ES-I3 (cell line): Measurements from ENCODE around the gene ACP2.
A peak's percentile ranks its signal among the peaks of the same experiment; 100 is the strongest.

ENCODE experiments used
- H3K36me3 ChIP-seq: 2 replicates; pipeline ENCODE4 v1.6.1; 2013; ENCODE audit warnings: mild to moderate bottlenecking, low read length, control low read depth, moderate library complexity; ENCODE audit not compliant: insufficient read depth
- H3K4me1 ChIP-seq: 2 replicates; pipeline ENCODE4 v1.6.1; 2013; ENCODE audit warnings: mild to moderate bottlenecking, control low read depth, low read length; ENCODE audit not compliant: insufficient read depth
- H3K9ac ChIP-seq: 2 replicates; pipeline ENCODE4 v1.6.1; 2013; ENCODE audit warnings: low read depth, mild to moderate bottlenecking, low read length, moderate library complexity
- H3K9me3 ChIP-seq: 2 replicates; pipeline ENCODE4 v1.6.1; 2013; ENCODE audit warnings: mild to moderate bottlenecking, low read length, moderate library complexity; ENCODE audit not compliant: control insufficient read depth, insufficient read depth

ACP2 gene

DNA sequence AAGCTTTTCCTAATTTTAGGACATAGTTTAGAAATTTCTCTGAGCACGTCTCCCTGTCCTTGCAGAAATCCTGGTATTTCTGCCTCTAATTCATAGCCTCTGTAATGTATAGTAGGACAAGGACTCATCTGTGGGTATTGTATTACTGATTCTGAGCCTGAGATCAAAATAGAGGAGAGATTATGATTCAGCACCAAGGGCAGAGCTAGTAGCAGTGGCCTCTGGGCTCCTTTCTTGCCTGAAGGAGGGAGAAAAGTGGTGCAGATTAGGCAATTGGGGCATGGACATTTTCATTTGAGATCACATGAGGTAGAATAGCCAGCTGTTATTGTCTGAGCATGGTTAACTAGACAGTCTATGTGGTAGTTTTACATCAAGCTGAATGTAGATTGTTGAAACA is 24.1 kb upstream of the ACP2 start:
- Histone ChIP-seq H3K9ac (no peak overlapping the region), H3K9me3 (no peaks in the 10 kb centered on the region), H3K4me1 (peaks cover 18% of the 10 kb centered on the region), H3K36me3 (peaks cover 6% of the 10 kb centered on the region; the same call in 1 of the 2 replicates)

DNA sequence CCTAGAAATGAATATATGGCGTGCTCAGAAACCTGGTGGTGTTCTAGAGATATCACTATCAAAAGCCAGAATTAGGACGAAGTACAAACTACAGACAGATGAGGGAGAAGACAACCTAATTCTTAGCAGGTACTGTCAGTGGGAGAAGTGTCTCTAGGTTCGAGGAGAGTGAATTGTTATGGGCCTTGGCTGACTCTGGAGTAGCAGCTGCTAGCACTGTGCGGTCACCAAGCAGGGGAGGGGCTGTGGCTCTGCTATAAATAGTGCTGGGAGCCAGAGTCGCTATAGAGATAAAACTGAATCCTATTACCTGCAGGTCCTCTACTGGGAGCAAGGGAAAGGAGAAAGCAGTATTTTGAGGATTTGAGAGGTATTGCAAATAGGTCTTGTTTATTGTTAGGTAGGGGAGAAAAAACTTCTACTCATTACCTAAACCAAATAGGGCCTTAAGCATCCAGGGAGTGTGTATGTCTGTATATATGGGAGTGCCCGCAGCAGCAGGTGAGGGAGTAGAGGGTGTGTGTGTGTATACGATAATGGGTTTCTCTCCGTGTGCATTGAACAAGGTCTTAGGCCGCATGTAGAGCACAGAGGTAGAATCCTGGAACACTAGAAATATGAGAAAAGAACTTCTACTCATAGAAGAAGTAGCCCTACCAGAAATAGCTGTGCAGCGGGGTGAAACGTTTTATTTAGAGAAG is 23.5 kb upstream of the ACP2 start:
- no peak overlapping the region for H3K9ac ChIP-seq
- H3K36me3 ChIP-seq: peaks cover 6% of the 10 kb centered on the region; the same call in 1 of the 2 replicates
- H3K9me3 ChIP-seq: no peaks in the 10 kb centered on the region
- peaks cover 18% of the 10 kb centered on the region for H3K4me1 ChIP-seq

DNA sequence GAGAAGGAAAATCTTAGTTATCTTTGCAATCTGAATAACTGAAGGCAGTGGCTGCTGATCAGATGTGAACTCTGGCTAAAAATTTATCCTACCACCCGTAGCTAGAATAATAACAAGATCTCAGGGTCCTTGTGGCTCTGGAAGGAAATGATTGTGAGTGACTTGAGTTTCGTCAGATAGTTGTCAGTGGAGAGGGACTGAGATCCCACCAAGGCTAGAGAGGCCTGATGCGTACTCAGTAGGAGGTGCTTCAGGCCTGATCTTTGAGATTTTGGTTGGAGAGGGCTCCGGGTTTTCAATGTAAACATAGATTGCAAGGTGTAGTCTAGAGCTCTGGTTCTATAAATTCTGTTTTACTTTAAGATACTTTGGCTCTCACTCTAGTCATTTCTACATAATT is 22.7 kb upstream of the ACP2 start:
- Histone ChIP-seq H3K9ac (no peak overlapping the region), H3K36me3 (peaks cover 6% of the 10 kb centered on the region; the same call in 1 of the 2 replicates), H3K9me3 (no peaks in the 10 kb centered on the region), H3K4me1 (peaks cover 18% of the 10 kb centered on the region)

DNA sequence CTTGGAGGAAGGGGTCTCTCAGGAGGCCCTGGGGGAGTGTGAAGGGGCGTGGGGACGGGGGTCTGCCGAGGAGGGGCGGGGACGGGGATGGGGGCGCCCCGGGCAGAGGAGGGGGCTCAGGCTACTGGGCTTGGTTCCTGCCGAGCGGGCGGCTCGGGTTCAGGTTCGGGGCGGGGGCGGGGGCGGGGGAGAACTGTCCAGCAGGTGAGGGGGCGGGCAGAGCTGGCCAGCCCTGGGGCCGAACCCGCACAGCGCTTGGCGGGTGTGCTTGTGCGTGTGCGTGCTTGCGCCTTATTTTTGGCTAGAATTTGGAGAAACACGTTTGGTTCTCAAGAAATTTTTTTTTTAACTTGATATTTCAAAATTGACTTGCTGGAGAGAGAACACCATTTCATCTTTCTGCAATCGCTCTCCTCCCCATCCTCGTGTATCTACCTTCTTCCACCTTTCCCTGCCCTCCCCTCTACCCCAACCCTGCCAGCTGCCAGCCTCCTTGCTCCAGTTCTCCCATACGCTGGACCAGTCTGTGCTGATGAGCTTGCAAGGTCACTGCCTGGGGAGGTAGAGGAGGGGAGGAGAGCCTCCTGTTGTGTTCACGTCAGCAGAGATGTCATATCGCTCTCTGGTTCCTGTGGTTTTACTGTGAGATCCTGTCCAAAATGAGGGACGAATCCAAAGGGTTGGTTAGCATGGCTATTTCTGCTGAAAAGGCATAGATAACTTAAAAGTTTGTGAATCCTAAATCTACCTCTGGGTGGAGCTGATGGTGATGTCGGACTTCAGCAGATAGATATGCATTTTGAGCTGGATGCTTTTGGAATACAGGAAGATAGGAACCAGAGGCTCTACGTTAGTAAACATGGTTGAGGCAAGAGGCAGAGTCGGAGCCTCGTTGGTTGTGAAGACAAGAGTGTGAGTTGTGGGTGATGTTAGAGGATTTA is 22.0 kb upstream of the ACP2 start:
- Histone ChIP-seq H3K9ac (peak overlapping the region; percentile 96; the same call in 1 of the 2 replicates), H3K4me1 (peaks cover 18% of the 10 kb centered on the region), H3K36me3 (peaks cover 2% of the 10 kb centered on the region; the same call in 1 of the 2 replicates), H3K9me3 (no peaks in the 10 kb centered on the region)

- Histone ChIP-seq H3K9ac (peak within 1 kb of the TSS; percentile 96), H3K4me1 (peaks cover 18% of the 10 kb centered on the region), H3K9me3 (no peaks in the 10 kb centered on the region), H3K36me3 (no peaks in the 10 kb centered on the region)
These were observed 21.3 kb upstream of the ACP2 start, which contains the start of gene MADD for GRCh38 chr11:47269829-47270305. TSS of gene MADD (plus strand) at chr11:47270133.

- Histone ChIP-seq H3K4me1 (peaks cover 18% of the 10 kb centered on the region), H3K9me3 (no peaks in the 10 kb centered on the region), H3K36me3 (no peaks in the 10 kb centered on the region), H3K9ac (peak overlapping the region; percentile 96)
These were observed 20.6 kb upstream of the ACP2 start for GRCh38 chr11:47269002-47269828.

GRCh38 chr11:47268448-47269001 is 19.9 kb upstream of the ACP2 start:
- no peaks in the 10 kb centered on the region for H3K9me3 ChIP-seq
- no peaks in the 10 kb centered on the region for H3K36me3 ChIP-seq
- peaks cover 18% of the 10 kb centered on the region for H3K4me1 ChIP-seq
- peak overlapping the region; percentile 81; the same call in 1 of the 2 replicates for H3K9ac ChIP-seq

DNA sequence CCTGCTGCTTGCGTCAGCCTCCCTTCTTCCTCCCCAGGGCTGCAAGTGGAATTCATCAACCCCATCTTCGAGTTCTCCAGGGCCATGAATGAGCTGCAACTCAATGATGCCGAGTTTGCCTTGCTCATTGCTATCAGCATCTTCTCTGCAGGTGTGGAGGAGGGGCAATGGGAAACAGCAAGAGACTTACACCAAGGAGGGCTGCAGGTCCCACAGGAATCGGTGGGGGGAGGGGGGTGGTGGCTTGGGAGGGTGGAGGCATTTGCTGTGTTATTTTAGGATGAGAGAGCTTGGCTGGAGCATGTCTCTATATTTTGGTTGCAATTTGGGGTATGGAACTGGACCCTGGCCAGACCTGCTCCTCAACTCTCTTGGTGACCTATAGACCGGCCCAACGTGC is 19.3 kb upstream of the ACP2 start:
- no peak overlapping the region for H3K9ac ChIP-seq
- peaks cover 18% of the 10 kb centered on the region for H3K4me1 ChIP-seq
- H3K36me3 ChIP-seq: no peaks in the 10 kb centered on the region
- no peaks in the 10 kb centered on the region for H3K9me3 ChIP-seq

GRCh38 chr11:47264521-47264920 is 15.9 kb upstream of the ACP2 start:
- Histone ChIP-seq H3K4me1 (peaks cover 9% of the 10 kb centered on the region), H3K36me3 (no peaks in the 10 kb centered on the region), H3K9ac (no peak overlapping the region), H3K9me3 (no peaks in the 10 kb centered on the region)

GRCh38 chr11:47264119-47264518 is 15.5 kb upstream of the ACP2 start:
- no peak overlapping the region for H3K9ac ChIP-seq
- H3K4me1 ChIP-seq: peaks cover 9% of the 10 kb centered on the region
- no peaks in the 10 kb centered on the region for H3K36me3 ChIP-seq
- no peaks in the 10 kb centered on the region for H3K9me3 ChIP-seq

DNA sequence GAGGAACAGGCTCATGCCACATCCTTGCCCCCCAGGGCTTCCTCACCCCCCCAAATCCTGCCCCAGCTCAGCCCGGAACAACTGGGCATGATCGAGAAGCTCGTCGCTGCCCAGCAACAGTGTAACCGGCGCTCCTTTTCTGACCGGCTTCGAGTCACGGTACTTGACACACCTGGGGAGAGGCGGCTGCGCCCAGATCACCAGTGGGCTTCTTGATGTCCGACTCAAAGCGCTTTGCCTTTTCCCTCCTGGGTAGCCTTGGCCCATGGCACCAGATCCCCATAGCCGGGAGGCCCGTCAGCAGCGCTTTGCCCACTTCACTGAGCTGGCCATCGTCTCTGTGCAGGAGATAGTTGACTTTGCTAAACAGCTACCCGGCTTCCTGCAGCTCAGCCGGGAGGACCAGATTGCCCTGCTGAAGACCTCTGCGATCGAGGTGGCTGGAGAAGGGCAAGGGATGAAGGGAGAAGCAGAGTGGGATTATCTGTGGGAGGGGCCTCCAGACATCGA is 12.7 kb upstream of the ACP2 start:
- H3K4me1 ChIP-seq: peaks cover 13% of the 10 kb centered on the region
- H3K36me3 ChIP-seq: no peaks in the 10 kb centered on the region
- H3K9me3 ChIP-seq: no peaks in the 10 kb centered on the region
- H3K9ac ChIP-seq: no peak overlapping the region

- Histone ChIP-seq H3K9ac (no peak overlapping the region), H3K4me1 (peaks cover 13% of the 10 kb centered on the region; the same call in 1 of the 2 replicates), H3K9me3 (no peaks in the 10 kb centered on the region), H3K36me3 (no peaks in the 10 kb centered on the region)
These were observed 11.8 kb upstream of the ACP2 start for GRCh38 chr11:47260366-47260765.

DNA sequence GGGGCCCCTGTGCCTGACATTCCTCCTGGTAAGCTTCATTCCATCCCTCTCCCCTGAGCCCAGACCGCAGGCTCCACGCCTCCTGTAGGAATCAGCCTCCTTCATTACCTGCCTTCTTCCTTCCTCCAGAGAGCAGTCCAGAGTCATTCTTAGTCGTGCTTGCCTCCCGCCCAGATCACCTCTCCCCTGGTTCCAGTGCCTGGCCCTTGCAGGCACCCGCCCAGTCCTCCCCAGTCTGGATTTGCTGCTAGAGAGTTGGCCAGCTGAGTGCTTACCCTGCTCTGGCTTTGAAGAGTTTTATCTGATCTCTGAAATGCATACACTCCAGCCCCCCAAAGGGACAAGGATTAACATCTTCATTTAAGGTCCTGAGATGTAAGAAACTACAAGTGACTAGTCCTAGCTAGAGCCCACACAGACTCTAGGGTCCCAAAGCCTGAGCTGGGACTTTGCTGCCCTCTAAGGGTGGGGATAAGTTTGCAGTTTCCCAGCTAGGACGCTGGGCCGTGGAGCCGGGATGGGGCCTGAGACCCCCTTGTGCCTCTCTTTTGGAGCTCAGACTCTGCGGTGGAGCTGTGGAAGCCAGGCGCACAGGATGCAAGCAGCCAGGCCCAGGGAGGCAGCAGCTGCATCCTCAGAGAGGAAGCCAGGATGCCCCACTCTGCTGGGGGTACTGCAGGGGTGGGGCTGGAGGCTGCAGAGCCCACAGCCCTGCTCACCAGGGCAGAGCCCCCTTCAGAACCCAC is 10.8 kb upstream of the ACP2 start:
- Histone ChIP-seq H3K36me3 (no peaks in the 10 kb centered on the region), H3K9ac (no peak overlapping the region), H3K4me1 (peaks cover 13% of the 10 kb centered on the region; the same call in 1 of the 2 replicates), H3K9me3 (no peaks in the 10 kb centered on the region)
